Spleen (tissue), 7 donors: ENCODE measurements around the gene ROR1.

ENCODE experiments used
- POLR2A ChIP-seq, 3 donors: fragments of 450-650 bp; IDR thresholded peaks; one replicate each; pipeline ENCODE4 v1.5.1; 2017; ENCODE audit warnings: antibody characterized with exemption in 3 of 3, mild to moderate bottlenecking in 1 of 3
- TF ChIP-seq, protein P1 (sequence below), 11 experiments: fragments of 200-600 bp in 7 of 11; fragments of 450-650 bp in 4 of 11; sonication (generic) in 4 of 11; IDR thresholded peaks in 8 of 11; conservative IDR thresholded peaks in 3 of 11; 1 replicate in 7 of 11; 2 replicates in 4 of 11; pipeline versions ENCODE4 v1.4.0 to v1.8.0; 2016 to 2021; ENCODE audit warnings: antibody characterized with exemption in 11 of 11, inconsistent platforms in 4 of 11, mild to moderate bottlenecking in 1 of 11
- donor health status: DM: no; HTN: no; CAD: no; lungs with moderate emphysema.
- donor health status: DM: no; HTN: no; CAD: no.
- donor health status: DM: no; HTN: no; CAD: no.

DNA sequence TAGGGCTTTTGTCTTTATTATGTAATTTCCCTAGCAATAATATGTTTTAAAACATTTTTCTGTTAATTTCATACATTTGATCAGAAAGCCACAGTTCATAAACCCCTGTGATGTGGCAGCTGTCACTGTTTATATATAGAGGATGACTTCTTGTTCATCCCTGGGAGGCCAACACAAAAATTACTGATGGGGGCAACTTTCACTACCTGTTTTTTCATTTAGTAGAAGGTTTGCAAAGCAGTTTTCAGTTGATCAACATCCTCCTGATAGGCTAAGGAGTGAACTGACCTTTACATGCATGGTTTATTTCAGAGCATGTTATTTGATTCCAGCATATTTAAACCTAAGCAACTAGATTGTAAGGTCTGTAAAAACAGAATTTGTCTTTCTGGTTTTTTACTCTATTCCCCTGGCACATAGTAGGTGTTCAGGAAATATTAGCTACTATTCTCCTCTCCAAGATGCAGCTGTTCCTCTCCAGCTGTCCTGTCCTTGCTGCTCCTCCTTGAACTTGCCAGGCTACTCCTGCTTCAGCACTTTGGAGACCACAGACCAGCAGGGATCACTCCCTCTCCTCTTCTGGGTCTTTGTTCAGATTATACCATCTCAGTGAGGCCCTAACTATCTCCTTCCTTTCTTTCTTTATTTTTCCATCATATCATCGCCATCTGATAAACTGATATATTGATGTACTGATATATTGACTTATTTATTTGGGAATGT is 54.7 kb downstream of the ROR1 start:
- TF ChIP-seq, protein P1, sequence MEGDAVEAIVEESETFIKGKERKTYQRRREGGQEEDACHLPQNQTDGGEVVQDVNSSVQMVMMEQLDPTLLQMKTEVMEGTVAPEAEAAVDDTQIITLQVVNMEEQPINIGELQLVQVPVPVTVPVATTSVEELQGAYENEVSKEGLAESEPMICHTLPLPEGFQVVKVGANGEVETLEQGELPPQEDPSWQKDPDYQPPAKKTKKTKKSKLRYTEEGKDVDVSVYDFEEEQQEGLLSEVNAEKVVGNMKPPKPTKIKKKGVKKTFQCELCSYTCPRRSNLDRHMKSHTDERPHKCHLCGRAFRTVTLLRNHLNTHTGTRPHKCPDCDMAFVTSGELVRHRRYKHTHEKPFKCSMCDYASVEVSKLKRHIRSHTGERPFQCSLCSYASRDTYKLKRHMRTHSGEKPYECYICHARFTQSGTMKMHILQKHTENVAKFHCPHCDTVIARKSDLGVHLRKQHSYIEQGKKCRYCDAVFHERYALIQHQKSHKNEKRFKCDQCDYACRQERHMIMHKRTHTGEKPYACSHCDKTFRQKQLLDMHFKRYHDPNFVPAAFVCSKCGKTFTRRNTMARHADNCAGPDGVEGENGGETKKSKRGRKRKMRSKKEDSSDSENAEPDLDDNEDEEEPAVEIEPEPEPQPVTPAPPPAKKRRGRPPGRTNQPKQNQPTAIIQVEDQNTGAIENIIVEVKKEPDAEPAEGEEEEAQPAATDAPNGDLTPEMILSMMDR (IDR thresholded peaks at IDR 0.05 in 8 of 11, conservative IDR thresholded peaks at IDR 0.05 in 3 of 11): no peak
- no peak for TF ChIP-seq POLR2A (IDR thresholded peaks at IDR 0.05)
